NCI-H748 (cell line): Measurements from ENCODE around the gene AFF4.
"Not testable (repeated sequence)": the region's sequence is repeated elsewhere in the genome, so short reads cannot be mapped to it uniquely, and the experiment has no call there.

Source experiments
- DNase-seq: peaks from one replicate; lab custom pipeline; 2025; ENCODE audit not compliant: unreplicated experiment; lab: John Stamatoyannopoulos, UW

The AFF4 gene

DNA sequence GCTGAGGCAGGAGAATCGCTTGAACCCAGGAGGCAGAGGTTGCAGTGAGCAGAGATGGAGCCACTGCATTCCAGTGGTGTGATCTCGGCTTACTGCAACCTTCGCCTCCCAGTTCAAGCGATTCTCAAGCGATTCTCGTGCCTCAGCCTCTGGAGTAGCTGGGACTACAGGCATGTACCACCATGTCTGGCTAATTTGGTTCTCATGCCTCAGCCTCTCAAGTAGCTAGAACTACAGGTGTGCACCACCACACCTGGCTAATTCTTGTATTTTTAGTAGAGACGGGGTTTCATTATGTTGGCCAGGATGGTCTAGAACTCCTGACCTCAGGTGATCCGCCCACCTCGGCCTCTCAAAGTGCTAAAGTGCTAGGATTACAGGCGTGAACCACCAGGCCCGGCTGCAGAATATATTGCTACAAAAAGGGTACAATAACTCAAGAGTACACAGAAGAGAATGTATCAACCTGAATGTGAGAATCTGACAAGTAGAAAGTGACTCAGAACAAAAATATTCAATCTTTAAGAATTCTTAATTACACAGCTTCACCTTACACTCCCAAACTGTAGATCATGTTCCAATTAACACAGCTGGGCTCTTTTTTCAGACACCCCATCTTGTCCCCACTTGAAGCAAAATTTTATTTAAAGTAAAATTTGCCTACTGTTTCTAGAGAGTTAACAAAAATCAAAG is 2.2 kb downstream of the AFF4 start:
- DNase-seq = not testable (repeated sequence)

- DNase-seq = not testable (repeated sequence)
Measured at GRCh38 chr5:132956166-132956799, 7.2 kb downstream of the AFF4 start.

DNA sequence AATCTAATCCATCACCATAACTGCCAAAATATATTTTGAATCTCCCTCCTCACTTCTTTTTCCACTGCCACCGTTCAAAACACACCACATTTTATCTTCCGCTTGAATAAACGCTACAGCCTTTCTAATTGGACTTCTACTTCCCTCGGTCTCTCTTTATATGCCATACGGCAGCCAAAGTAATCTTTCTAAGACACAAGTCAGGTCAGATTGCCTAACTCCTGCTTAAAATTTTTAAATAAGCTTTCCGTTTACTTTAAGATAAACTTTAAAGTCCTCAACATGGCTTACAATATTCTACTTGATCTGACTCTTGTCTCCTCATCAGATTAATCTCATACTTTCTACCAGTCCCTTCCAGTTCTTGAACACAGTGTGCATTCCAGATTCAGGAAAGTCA is 9.7 kb downstream of the AFF4 start:
- DNase-seq = no peak

- no peak for DNase-seq
Measured at GRCh38 chr5:132952829-132953228, 10.6 kb downstream of the AFF4 start.

DNA sequence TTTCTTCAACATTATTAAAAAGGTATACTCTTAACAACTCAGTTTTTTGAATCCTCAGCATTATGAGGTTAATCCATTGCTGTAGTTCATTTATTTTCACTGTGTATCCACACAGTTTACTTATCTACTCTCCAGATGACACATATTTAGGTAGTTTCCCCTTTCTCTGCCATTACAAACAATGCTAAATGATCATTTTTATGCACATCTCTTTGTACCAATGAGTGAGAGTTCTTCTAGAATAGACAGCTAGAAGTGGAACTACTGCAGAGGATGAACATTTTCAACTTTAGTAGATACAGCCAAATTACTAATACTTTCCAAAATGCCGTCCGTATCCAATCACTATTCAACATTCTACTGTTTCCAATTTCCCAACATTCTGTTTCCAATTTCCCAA is 11.5 kb downstream of the AFF4 start:
- no peak for DNase-seq

- DNase-seq = no peak
Measured at GRCh38 chr5:132949136-132949535, 14.3 kb downstream of the AFF4 start.

- no peak for DNase-seq
Measured at GRCh38 chr5:132947671-132948070, 15.8 kb downstream of the AFF4 start.

DNA sequence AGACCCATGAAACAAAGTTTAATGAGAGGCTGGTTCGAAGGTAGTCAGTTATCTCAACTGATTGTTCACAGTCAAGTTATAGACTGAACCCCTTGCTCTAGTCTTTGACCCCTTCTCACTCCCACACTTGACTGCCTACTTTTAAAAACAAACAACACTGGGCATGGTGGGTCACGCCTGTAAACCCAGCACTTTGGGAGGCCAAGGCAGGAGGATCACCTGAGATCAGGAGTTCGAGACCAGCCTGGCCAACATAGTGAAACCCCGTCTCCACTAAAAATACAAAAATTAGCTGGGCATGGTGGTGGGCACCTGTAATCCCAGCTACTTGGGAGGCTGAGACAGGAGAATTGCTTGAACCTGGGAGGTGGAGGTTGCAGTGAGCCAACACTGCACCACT is 18.1 kb downstream of the AFF4 start:
- not testable (repeated sequence) for DNase-seq

DNA sequence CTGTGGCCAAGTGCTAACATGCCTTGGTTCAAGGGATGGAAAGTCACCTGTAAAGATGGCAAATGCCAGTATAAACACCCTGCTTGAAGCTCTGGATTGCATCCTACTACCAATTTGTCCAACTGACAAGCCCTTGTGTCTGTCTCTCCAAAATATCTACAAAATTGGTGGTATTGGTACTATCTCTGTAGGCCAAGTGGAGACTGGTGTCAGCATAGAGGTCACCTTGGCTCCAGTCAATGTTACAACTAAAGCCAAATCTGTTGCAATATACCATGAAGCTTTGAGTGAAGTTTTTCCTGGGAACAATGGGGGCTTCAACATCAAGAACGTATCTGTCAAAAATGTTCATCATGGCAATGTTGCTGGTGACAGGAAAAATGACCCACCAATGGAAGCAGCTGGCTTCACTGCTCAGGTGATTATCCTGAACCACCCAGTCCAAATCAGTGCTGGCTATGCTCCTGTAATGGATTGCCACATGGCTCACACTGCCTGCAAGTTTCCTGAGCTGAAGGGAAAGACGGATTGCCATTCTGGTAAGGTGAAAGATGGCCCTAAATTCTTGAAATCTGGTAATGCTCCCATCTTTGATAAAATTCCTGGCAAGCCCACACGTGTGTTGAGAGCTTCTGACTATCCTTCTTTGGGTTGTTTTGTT is 19.9 kb downstream of the AFF4 start:
- no peak for DNase-seq

GRCh38 chr5:132941331-132941730 is 22.1 kb downstream of the AFF4 start:
- DNase-seq = no peak

DNA sequence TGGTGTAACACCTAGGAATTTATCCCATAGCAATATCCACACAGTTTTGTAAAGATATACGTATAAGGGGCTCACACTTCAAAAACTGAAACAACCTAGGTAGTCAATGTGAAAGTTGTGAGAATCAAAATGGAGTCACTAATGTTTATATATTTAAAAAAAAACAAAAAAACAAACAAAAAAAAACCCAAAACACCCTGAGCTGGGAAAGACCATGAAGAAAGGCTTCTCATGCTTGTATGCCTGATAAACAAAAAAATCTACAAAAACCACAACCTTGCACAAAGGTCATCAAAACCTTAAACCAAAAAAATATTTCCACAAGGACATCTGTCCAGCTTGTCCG is 35.4 kb downstream of the AFF4 start:
- DNase-seq = no peak

GRCh38 chr5:132927355-132928061 is 35.9 kb downstream of the AFF4 start:
- no peak for DNase-seq

- no peak for DNase-seq
Measured at GRCh38 chr5:132926437-132926836, 37.0 kb downstream of the AFF4 start.

- no peak for DNase-seq
Measured at GRCh38 chr5:132916086-132916485, 47.3 kb downstream of the AFF4 start.

- DNase-seq = no peak
Measured at GRCh38 chr5:132915681-132916080, 47.8 kb downstream of the AFF4 start.

- no peak for DNase-seq
Measured at GRCh38 chr5:132909702-132910101, 53.7 kb downstream of the AFF4 start.

DNA sequence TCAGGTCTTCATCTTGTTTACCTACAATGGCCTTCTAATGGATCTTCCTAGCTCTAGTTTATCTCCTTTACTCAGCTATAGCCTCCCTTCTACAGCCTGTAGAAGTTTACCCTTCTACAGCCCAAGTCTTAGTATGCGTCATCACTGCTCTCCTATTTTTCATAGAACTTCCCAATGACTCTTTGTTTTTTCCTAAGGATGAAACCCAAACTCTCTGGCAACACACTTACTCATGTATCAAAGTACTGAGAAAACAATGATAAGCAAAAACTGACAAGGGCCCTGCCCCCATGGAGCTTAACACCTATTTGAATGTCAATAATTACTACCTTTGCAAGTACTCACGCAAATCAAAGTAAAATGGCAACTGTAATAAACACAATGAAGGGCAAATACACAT is 56.3 kb downstream of the AFF4 start:
- peak; percentile 44 for DNase-seq

- peak; percentile 79 for DNase-seq
Measured at GRCh38 chr5:132905938-132906337, 57.5 kb downstream of the AFF4 start.

DNA sequence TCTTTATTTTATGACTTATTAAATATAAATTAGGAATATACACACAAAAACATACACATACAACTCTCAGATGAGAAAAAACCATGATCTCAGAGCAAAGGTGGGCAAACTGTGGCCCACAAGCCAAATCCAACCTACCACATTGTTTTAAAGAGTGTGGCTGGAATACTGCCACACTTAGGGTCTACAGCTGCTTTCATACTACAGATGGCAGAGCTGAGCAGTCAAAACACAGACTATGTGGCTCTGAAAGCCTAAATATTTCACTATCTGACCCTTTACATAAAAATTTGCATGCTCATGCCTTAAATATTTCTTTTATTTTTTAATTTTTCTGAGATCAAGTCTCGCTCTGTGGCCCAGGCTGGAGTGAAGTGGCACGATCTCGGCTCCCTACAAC is 61.7 kb downstream of the AFF4 start:
- no peak for DNase-seq

DNA sequence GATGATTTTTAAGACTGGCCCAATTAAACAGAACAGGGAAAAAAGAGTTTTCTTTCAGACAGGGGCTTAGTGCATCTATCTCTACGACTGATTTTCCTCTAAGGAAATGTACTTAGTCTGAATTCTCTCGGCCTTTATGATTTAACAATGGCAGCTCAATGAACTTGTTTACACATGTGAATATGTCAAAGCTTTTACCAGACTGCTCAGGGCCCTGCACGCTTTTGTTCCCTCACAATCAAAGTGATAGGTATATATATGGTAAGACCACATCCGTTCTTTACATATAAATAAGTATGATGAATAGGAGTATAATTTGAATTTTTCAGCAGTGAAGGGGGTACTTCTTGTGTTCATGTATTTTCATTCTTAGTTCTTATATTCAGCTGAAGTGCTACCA is 62.4 kb downstream of the AFF4 start:
- DNase-seq = peak; percentile 4

GRCh38 chr5:132898094-132898493 is 65.3 kb downstream of the AFF4 start:
- DNase-seq = no peak

DNA sequence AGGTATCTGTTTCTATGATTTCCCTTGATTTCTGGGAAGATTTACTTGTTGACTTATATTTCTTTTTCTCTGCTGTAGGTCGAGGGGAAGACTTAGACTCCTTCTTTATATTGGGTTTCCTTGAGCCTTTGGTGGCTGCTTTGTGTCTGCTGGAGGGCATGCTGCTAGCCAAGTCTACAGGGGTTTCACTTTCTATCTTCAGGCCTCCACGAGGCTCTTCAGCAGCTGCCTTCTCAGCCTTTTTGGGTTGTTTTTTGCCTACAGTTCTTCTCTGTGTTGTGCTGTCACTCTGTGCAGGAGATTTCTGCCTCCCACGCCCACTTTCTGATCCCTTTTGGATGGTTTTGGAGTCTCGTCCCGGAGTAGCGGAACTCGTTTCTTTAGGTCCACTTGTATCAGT is 66.7 kb downstream of the AFF4 start:
- DNase-seq = no peak
